HCT116 (cell line): ENCODE results near the gene USP48. TPM values are rescaled to one million over a fixed set of nuclear protein-coding genes. Genes with fewer than 3 reads are reported as not detected.

Source experiments
- ATAC-seq: fragments of 200-7000 bp; cut with Tn5 transposase; 2 replicates; pipeline ENCODE4 v1.9.1; 2020; ENCODE audit warnings: mild to moderate bottlenecking, moderate library complexity
- BruUV-seq: library from RNA; stranded (reverse); fragments of 400-500 nt; replicated peaks from 2 replicates; lab custom pipeline; 2021; lab: Mats Ljungman, UMichigan
- CTCF ChIA-PET: fragments of 300-600 bp; sonication (Branson Sonifier 250); formaldehyde crosslinking; loops from one replicate; lab custom pipeline; 2021; ENCODE audit warnings: antibody characterized with exemption; lab: Charles Lee
- POLR2A ChIA-PET: fragments of 300-600, 350-600 bp; sonication (Branson Sonifier 250); formaldehyde crosslinking; loops from one replicate; lab custom pipeline; 2021; ENCODE audit warnings: antibody characterized with exemption; lab: Charles Lee
- RAD21 ChIA-PET, 2 experiments: fragments of 300-600 bp; sonication (Branson Sonifier 250); formaldehyde crosslinking; loops; one replicate each; lab custom pipeline; 2023; ENCODE audit warnings: low total read pairs in 2 of 2; ENCODE audit not compliant: uncharacterized antibody in 2 of 2, unreplicated experiment in 2 of 2, low non-redundant PET in 1 of 2; lab: Charles Lee
- DNase-seq: peaks from one replicate; pipeline ENCODE4 v3.0.0-alpha.2; 2010; ENCODE audit warnings: low read depth, low spot score
- H2AFZ ChIP-seq: fragments of 200-600 bp; shearing (Covaris generic), sonication (generic); 2 replicates; pipeline ENCODE4 v1.6.1; 2017; ENCODE audit warnings: low read depth, mixed run types, mixed read lengths, antibody characterized with exemption, low read length; ENCODE audit not compliant: poor library complexity, severe bottlenecking
- H3K27ac ChIP-seq: 2 replicates; pipeline ENCODE4 v1.5.1; 2012; ENCODE audit warnings: low read depth, low read length
- H3K27me3 ChIP-seq: fragments of 200-600 bp; sonication (generic); 2 replicates; pipeline ENCODE4 v1.6.1; 2016; ENCODE audit warnings: mixed run types, low read length, mixed read lengths; ENCODE audit not compliant: insufficient read depth
- H3K36me3 ChIP-seq, 2 experiments: fragments of 200-500 bp in 1 of 2; fragments of 200-600 bp in 1 of 2; sonication (Bioruptor generic) in 1 of 2; sonication (generic) in 1 of 2; 2 replicates each; pipeline versions ENCODE4 v1.5.1 to v1.6.1; 2014 to 2016; ENCODE audit warnings: low read length in 2 of 2, inconsistent platforms in 1 of 2, mixed read lengths in 1 of 2, mixed run types in 1 of 2; ENCODE audit not compliant: insufficient read depth in 2 of 2, control insufficient read depth in 1 of 2
- H3K4me1 ChIP-seq, 2 experiments: fragments of 200-600 bp in 1 of 2; sonication (generic) in 1 of 2; 2 replicates each; pipeline versions ENCODE4 v1.5.1 to v1.6.1; 2012 to 2017; ENCODE audit warnings: low read length in 2 of 2, inconsistent platforms in 1 of 2, mild to moderate bottlenecking in 1 of 2, mixed read lengths in 1 of 2, mixed run types in 1 of 2, moderate library complexity in 1 of 2; ENCODE audit not compliant: insufficient read depth in 2 of 2, control insufficient read depth in 1 of 2
- H3K4me2 ChIP-seq: fragments of 200-600 bp; sonication (generic); 2 replicates; pipeline ENCODE4 v1.6.1; 2017; ENCODE audit warnings: mixed run types, low read length, mixed read lengths
- H3K4me3 ChIP-seq, 2 experiments: fragments of 200-600 bp in 1 of 2; sonication (generic) in 1 of 2; replicated peaks in 1 of 2; 2 replicates each; pipeline ENCODE4 v1.5.1; 2011 to 2016; ENCODE audit warnings: low read length in 2 of 2, control low read depth in 1 of 2, low read depth in 1 of 2, mild to moderate bottlenecking in 1 of 2, mixed read lengths in 1 of 2, mixed run types in 1 of 2
- H3K79me2 ChIP-seq: fragments of 200-600 bp; sonication (generic); 2 replicates; pipeline ENCODE4 v1.6.1; 2017; ENCODE audit warnings: mild to moderate bottlenecking, mixed run types, low read length, moderate library complexity, mixed read lengths; ENCODE audit not compliant: insufficient read depth
- H3K9ac ChIP-seq: fragments of 200-600 bp; sonication (generic); 2 replicates; pipeline ENCODE4 v1.6.1; 2016; ENCODE audit warnings: low read length, mixed read lengths
- H3K9me2 ChIP-seq: fragments of 200-600 bp; sonication (generic), shearing (Covaris generic); 2 replicates; pipeline ENCODE4 v1.6.1; 2017; ENCODE audit warnings: mixed run types, mild to moderate bottlenecking, moderate library complexity; ENCODE audit not compliant: insufficient read depth
- H3K9me3 ChIP-seq, 2 experiments: fragments of 200-500 bp in 1 of 2; fragments of 200-600 bp in 1 of 2; sonication (Bioruptor generic) in 1 of 2; sonication (generic) in 1 of 2; 2 replicates each; pipeline ENCODE4 v1.6.1; 2014 to 2017; ENCODE audit warnings: low read length in 2 of 2, mixed read lengths in 2 of 2, inconsistent platforms in 1 of 2, low read depth in 1 of 2, mild to moderate bottlenecking in 1 of 2, mixed run types in 1 of 2, moderate library complexity in 1 of 2; ENCODE audit not compliant: control insufficient read depth in 1 of 2, insufficient read depth in 1 of 2
- H4K20me1 ChIP-seq: fragments of 200-600 bp; sonication (generic), shearing (Covaris generic); 2 replicates; pipeline ENCODE4 v1.6.1; 2017; ENCODE audit warnings: mixed run types, mild to moderate bottlenecking, moderate library complexity; ENCODE audit not compliant: insufficient read depth
- ATF3 ChIP-seq: IDR thresholded peaks from 2 replicates; pipeline ENCODE4 v1.6.1; 2012
- CEBPB ChIP-seq: IDR thresholded peaks from 2 replicates; pipeline ENCODE4 v1.6.1; 2012; ENCODE audit warnings: low read depth
- CTCF ChIP-seq, 3 experiments: fragments of 200-600 bp in 1 of 3; sonication (generic) in 1 of 3; IDR thresholded peaks in 2 of 3; conservative IDR thresholded peaks in 1 of 3; 2 replicates each; pipeline ENCODE4 v1.5.1; 2012 to 2017; ENCODE audit warnings: low read depth in 2 of 3, low read length in 2 of 3, antibody characterized with exemption in 1 of 3, borderline replicate concordance in 1 of 3, control low read depth in 1 of 3, mild to moderate bottlenecking in 1 of 3, mixed read lengths in 1 of 3, mixed run types in 1 of 3, moderate library complexity in 1 of 3; ENCODE audit not compliant: insufficient read depth in 1 of 3
- ELF1 ChIP-seq: IDR thresholded peaks from 2 replicates; pipeline ENCODE4 v1.6.1; 2012; ENCODE audit warnings: low read depth, borderline replicate concordance
- EZH2phosphoT487 ChIP-seq: fragments of 200-600 bp; IDR thresholded peaks from 2 replicates; pipeline ENCODE4 v1.6.1; 2018; ENCODE audit warnings: antibody characterized with exemption, borderline replicate concordance
- FOSL1 ChIP-seq: IDR thresholded peaks from 2 replicates; pipeline ENCODE4 v1.6.1; 2012; ENCODE audit warnings: low read depth
- JUND ChIP-seq: IDR thresholded peaks from 2 replicates; pipeline ENCODE4 v1.6.1; 2012
- MAX ChIP-seq: IDR thresholded peaks from 2 replicates; pipeline ENCODE4 v1.6.1; 2012
- RAD21 ChIP-seq: IDR thresholded peaks from 2 replicates; pipeline ENCODE4 v1.6.1; 2012; ENCODE audit warnings: low read depth, mild to moderate bottlenecking
- REST ChIP-seq: IDR thresholded peaks from 2 replicates; pipeline ENCODE4 v1.6.1; 2012; ENCODE audit warnings: low read depth
- SIN3A ChIP-seq: IDR thresholded peaks from 2 replicates; pipeline ENCODE4 v1.6.1; 2012; ENCODE audit warnings: low read depth
- ZNF274 ChIP-seq: fragments of 200-500 bp; sonication (Bioruptor generic); IDR thresholded peaks from 2 replicates; pipeline ENCODE4 v1.6.1; 2014; ENCODE audit warnings: mild to moderate bottlenecking, low read depth, low read length, inconsistent platforms
- intact Hi-C: fragments of 100-400 bp; cut with micrococcal nuclease; formaldehyde crosslinking; loops from 2 replicates; pipeline ENCODE4 v1.10.0; 2022
- total RNA-seq: library from RNA; stranded (reverse); gene quantifications from one replicate; pipeline ENCODE4 v1.2.1, GENCODE V29; 2021; ENCODE audit not compliant: unreplicated experiment

USP48 gene
- total RNA-seq, 1 experiment from 2014 or later = 54.8 TPM

DNA sequence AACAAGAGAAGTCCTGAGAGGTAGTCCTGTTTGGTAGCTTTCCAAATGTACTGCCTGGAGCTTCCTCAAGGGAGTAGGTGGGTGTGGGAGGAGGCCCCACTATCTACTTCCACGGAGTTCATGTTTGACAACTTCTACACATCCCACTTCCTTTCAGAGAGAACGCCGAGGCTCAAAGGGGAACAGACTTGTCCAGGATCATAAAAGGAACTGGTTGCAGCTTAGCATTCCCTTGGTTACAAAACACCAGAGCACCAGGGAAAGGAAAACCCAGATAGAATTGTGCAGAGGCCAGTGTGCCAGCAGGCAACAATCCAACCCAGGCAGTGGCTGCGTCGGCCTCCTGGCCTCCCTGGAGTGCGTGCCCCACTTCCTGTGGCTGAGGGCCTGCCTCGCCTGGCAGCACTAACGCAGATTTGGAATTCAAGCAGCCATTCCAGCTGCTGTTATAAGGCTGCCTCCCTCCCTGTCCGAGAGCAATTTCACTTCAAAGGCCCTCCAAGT, 109.6 kb downstream of the USP48 start:
- H3K9me2 ChIP-seq = no peaks in the 10 kb centered on the region
- POLR2A ChIA-PET = interaction anchor here (0.5 kb wide), 1 partner anchor 305 kb away, joined by 3 read pairs; no protein-coding TSS in a partner anchor
- H3K4me1 ChIP-seq = peaks cover 0 to 14% of the 10 kb centered on the region in 2 experiments; a peak in 3 of 4 replicates
- H3K4me3 ChIP-seq = no peak overlapping the region
- no peak overlapping the region for H2AFZ ChIP-seq
- H3K79me2 ChIP-seq = no peaks in the 10 kb centered on the region
- TF ChIP-seq ELF1 (no peak), REST (no peak), CEBPB (no peak), ZNF274 (no peak), CTCF (IDR thresholded peaks at IDR 0.05 in 2 of 3, conservative IDR thresholded peaks at IDR 0.05 in 1 of 3; ENCODE audit: borderline replicate concordance in 1 of 3, insufficient read depth in 1 of 3, low read depth in 2 of 3, low read length in 2 of 3) (no peak), FOSL1 (no peak), SIN3A (no peak), MAX (no peak), ATF3 (no peak), JUND (no peak), EZH2phosphoT487 (no peak), RAD21 (no peak)
- ATAC-seq (no peak), DNase-seq (no peak)
- no TSS peak for BruUV-seq
- no peak overlapping the region for H3K27ac ChIP-seq
- H3K4me2 ChIP-seq = no peak overlapping the region
- RAD21 ChIA-PET = no interaction called here
- no peaks in the 10 kb centered on the region for H3K36me3 ChIP-seq
- H3K9me3 ChIP-seq = no peaks in the 10 kb centered on the region
- CTCF ChIA-PET = interaction anchor here (0.7 kb wide), 1 partner anchor 12 kb away, joined by 3 read pairs; no protein-coding TSS in a partner anchor
- H4K20me1 ChIP-seq = no peaks in the 10 kb centered on the region
- H3K9ac ChIP-seq = no peak overlapping the region
- H3K27me3 ChIP-seq = no peaks in the 10 kb centered on the region
- intact Hi-C loops = no loop called here
